ENCODE data around the gene TRABD2A.
"Not testable (repeated sequence)": the region's sequence is repeated elsewhere in the genome, so short reads cannot be mapped to it uniquely, and the experiment has no call there.

TRABD2A gene

DNA sequence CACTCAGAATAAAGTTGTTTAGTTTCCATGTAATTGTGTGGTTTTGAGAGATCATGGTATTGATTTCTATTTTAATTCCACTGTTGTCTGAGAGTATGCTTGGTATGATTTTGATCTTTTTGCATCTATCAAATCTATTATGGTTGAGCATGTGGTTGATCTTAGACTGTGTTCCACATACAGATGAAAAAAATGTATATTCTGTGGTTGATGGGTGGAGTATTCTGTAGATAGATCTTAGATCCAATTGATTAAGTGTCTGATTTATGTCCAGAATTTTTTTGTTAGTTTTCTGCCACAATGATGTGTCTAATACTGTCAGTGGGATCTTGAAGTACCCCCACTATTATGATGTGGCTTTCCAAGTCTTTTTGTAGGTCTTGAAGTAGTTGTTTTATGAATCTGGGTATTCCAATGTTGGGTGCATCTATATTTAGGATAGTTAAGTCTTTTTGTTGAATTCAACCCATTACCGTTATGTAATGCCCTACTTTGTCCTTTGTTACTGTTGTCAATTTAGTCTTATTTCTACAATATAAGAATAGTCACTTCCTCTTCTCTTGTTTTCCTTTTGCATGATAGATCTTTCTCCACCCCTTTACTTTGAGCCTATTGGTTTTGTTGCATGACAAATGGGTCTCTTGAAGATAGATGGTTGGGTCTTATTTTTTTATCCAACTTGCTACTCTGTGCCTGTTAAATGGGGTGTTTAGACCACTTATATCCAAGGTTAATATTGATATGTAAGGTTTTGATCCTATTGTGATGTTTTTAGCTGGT, 101.8 kb downstream of the TRABD2A start:
- no peak for DNase-seq (ENCODE audit: low spot score)

GRCh38 chr2:84776011-84776410, 104.9 kb downstream of the TRABD2A start:
- DNase-seq (ENCODE audit: low spot score) = no peak

- not testable (repeated sequence) for DNase-seq (ENCODE audit: low spot score)
Measured at GRCh38 chr2:84773562-84773961, 107.3 kb downstream of the TRABD2A start.
